Chondrocyte (in vitro differentiated cells): Measurements from ENCODE around the gene TRIM62. TPM values are rescaled to one million over a fixed set of nuclear protein-coding genes. Genes with fewer than 3 reads are reported as not detected.

Source experiments
- DNase-seq: peaks from one replicate; pipeline ENCODE4 v3.0.0; 2021; ENCODE audit warnings: mixed read lengths, low spot score
- H3K27ac Mint-ChIP-seq: one replicate; pipeline ENCODE4 v1.8.0; 2021; ENCODE audit warnings: mild to moderate bottlenecking, moderate library complexity, mixed read lengths; ENCODE audit not compliant: unreplicated experiment
- H3K27me3 Mint-ChIP-seq: 2 replicates; pipeline ENCODE4 v1.8.0; 2021; ENCODE audit warnings: low read depth, mixed read lengths
- H3K36me3 Mint-ChIP-seq: 2 replicates; pipeline ENCODE4 v1.8.0; 2021; ENCODE audit warnings: low read depth, mixed read lengths
- H3K4me1 Mint-ChIP-seq: 2 replicates; pipeline ENCODE4 v1.8.0; 2021; ENCODE audit warnings: low read depth, mild to moderate bottlenecking, mixed read lengths
- H3K4me3 Mint-ChIP-seq: one replicate; pipeline ENCODE4 v1.8.0; 2021; ENCODE audit warnings: mild to moderate bottlenecking, moderate library complexity, mixed read lengths; ENCODE audit not compliant: unreplicated experiment
- H3K9me3 Mint-ChIP-seq: 2 replicates; pipeline ENCODE4 v1.8.0; 2021; ENCODE audit warnings: low read depth, mixed read lengths
- CTCF ChIP-seq: fragments of 200-600 bp; sonication (generic); IDR thresholded peaks from 2 replicates; pipeline ENCODE4 v1.5.0; 2021; ENCODE audit warnings: antibody characterized with exemption, mild to moderate bottlenecking, moderate library complexity
- total RNA-seq: library from RNA; stranded (reverse); gene quantifications from 3 replicates; pipeline ENCODE4 v1.2.1, GENCODE V29; 2021

The TRIM62 gene
- total RNA-seq, 1 donor from 2014 or later, result 17.3 TPM

DNA sequence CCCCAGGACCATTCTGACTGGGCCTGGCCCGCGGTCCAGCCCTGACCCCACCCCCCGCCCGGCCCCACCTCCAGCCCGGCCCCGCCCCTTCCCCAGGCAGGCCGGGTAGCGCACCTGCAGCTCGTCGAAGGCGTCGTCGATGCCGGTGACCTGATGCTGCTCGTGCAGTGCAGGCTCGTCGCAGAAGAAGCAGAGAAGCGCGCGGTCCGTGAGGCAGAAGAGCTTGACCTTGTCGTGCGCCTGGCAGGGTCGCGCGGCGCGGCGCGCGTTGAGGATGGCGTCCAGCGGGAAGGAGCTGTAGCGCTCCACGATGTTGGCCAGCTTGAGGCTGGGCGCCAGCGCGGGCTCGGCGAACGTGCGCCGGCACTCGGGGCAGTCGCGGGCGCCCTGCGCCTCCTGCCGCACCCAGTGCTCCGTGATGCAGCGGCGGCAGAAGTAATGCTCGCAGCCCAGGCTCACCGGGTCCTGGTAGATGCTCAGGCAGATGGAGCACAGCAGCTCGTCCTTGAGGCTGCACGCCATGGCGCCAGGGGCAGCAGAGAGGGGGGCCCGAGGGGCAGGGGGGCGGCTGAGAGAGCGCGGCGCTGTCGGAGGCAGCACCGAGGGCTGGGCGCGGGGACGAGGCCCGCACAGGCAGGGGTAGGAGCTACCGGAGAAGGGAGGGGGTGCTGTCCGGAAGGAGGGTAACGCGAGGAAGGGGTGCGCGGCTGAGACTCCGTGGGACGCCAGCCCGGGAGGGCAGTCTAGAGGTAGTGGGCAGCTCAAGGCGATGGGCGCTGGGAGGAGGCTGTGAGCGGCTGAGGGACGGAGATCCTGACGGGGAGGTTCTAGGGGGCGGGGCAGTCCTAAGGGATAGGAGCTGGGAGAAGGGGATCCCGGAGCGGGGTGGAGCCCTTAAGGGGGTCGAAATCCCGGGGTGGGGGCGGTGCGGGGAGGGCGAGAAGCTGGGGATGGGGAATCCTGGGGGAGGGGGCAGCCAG, 642 bp downstream of the TRIM62 start:
- H3K27ac Mint-ChIP-seq, result peak overlapping the region; percentile 91
- peak; percentile 56 for TF ChIP-seq CTCF
- peak overlapping the region; percentile 88 for H3K4me3 Mint-ChIP-seq
- H3K36me3 Mint-ChIP-seq, result peaks cover 2% of the 10 kb centered on the region
- H3K9me3 Mint-ChIP-seq, result no peaks in the 10 kb centered on the region
- H3K4me1 Mint-ChIP-seq, result peaks cover 46% of the 10 kb centered on the region
- H3K27me3 Mint-ChIP-seq, result no peaks in the 10 kb centered on the region
- no peak for DNase-seq

GRCh38 chr1:33180226-33180910, 1.5 kb downstream of the TRIM62 start:
- H3K4me3 Mint-ChIP-seq, result peak overlapping the region; percentile 88
- peak overlapping the region; percentile 71 for H3K27ac Mint-ChIP-seq
- H3K36me3 Mint-ChIP-seq, result peaks cover 2% of the 10 kb centered on the region
- no peaks in the 10 kb centered on the region for H3K27me3 Mint-ChIP-seq
- H3K4me1 Mint-ChIP-seq, result peaks cover 53% of the 10 kb centered on the region
- no peaks in the 10 kb centered on the region for H3K9me3 Mint-ChIP-seq
- TF ChIP-seq CTCF, result no peak
- DNase-seq, result no peak

DNA sequence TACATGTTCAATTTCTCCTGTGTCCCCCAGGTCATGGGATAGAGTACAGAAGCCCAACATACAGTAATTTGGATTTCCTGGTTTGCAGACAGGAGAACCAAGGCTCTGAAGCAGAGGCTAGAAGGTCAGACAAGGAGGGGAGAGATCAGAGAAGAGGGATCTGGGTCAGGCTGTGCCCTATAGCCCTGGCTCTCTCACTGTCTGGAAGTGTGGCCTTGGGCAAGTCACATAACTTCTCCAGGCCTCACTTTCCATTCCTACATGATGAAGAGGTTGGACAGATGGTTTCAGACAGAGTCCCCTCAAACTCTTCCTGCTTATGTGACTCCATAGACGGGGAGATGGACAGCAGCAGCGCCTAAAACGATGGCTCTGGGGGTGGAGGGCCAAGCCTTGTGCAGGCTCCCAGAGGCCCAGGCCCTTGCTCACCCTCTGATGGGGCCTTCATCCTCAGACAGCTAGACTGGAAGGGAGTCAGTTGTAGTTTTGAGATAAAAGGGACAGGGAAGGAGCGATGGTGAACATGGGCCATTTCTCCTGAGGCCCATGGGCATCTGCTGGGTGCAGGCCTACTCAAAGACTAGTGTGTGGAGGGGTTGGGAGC, 2.9 kb downstream of the TRIM62 start:
- peaks cover 53% of the 10 kb centered on the region for H3K4me1 Mint-ChIP-seq
- H3K36me3 Mint-ChIP-seq, result peaks cover 2% of the 10 kb centered on the region
- no peak for DNase-seq
- no peak overlapping the region for H3K27ac Mint-ChIP-seq
- no peaks in the 10 kb centered on the region for H3K9me3 Mint-ChIP-seq
- no peak for TF ChIP-seq CTCF
- H3K4me3 Mint-ChIP-seq, result no peak overlapping the region
- no peaks in the 10 kb centered on the region for H3K27me3 Mint-ChIP-seq

GRCh38 chr1:33177996-33178540, 3.8 kb downstream of the TRIM62 start:
- H3K9me3 Mint-ChIP-seq, result no peaks in the 10 kb centered on the region
- peaks cover 6% of the 10 kb centered on the region for H3K36me3 Mint-ChIP-seq
- TF ChIP-seq CTCF, result no peak
- H3K4me3 Mint-ChIP-seq, result no peak overlapping the region
- H3K4me1 Mint-ChIP-seq, result peaks cover 53% of the 10 kb centered on the region
- H3K27me3 Mint-ChIP-seq, result no peaks in the 10 kb centered on the region
- no peak for DNase-seq
- H3K27ac Mint-ChIP-seq, result no peak overlapping the region

- Mint-ChIP-seq H3K36me3 (peaks cover 9% of the 10 kb centered on the region), H3K9me3 (no peaks in the 10 kb centered on the region), H3K4me1 (peaks cover 48% of the 10 kb centered on the region), H3K27ac (peak overlapping the region; percentile 91), H3K4me3 (no peak overlapping the region), H3K27me3 (no peaks in the 10 kb centered on the region)
- no peak for DNase-seq
- TF ChIP-seq CTCF, result no peak
Observed at GRCh38 chr1:33176887-33177286, 5.0 kb downstream of the TRIM62 start.
